Effector memory CD4-positive, alpha-beta T cell (primary cell): ENCODE results near the gene COLEC11.
"Not testable (repeated sequence)": the region's sequence is repeated elsewhere in the genome, so short reads cannot be mapped to it uniquely, and the experiment has no call there.

Experiments used
- DNase-seq, 3 donors: peaks; one replicate each; pipeline ENCODE4 v3.0.0-alpha.2; 2020
- H3K27ac ChIP-seq: 2 replicates; pipeline ENCODE4 v1.7.0; 2013; ENCODE audit warnings: mild to moderate bottlenecking, low read length, moderate library complexity; ENCODE audit not compliant: insufficient read depth, poor library complexity, severe bottlenecking
- H3K27me3 ChIP-seq: replicated peaks from 2 replicates; pipeline ENCODE4 v1.7.0; 2013; ENCODE audit warnings: mild to moderate bottlenecking, low read length; ENCODE audit not compliant: insufficient read depth, control insufficient read depth, poor library complexity, severe bottlenecking
- H3K36me3 ChIP-seq: 2 replicates; pipeline ENCODE4 v1.7.0; 2013; ENCODE audit warnings: mild to moderate bottlenecking, low read length, moderate library complexity; ENCODE audit not compliant: control insufficient read depth, insufficient read depth
- H3K4me1 ChIP-seq: 2 replicates; pipeline ENCODE4 v1.7.0; 2013; ENCODE audit warnings: low read length, mild to moderate bottlenecking; ENCODE audit not compliant: control insufficient read depth, insufficient read depth, poor library complexity, severe bottlenecking
- H3K4me3 ChIP-seq: 2 replicates; pipeline ENCODE4 v1.7.0; 2013; ENCODE audit warnings: low read length, low read depth, mild to moderate bottlenecking; ENCODE audit not compliant: insufficient read depth, poor library complexity, severe bottlenecking
- H3K9me3 ChIP-seq: 2 replicates; pipeline ENCODE4 v1.7.0; 2013; ENCODE audit warnings: mild to moderate bottlenecking, low read length, moderate library complexity; ENCODE audit not compliant: control insufficient read depth

The COLEC11 gene

GRCh38 chr2:3660640-3661039 lies 65.7 kb downstream of the COLEC11 start:
- not testable (repeated sequence) for DNase-seq

GRCh38 chr2:3661149-3661660 lies 66.3 kb downstream of the COLEC11 start:
- Histone ChIP-seq H3K4me3 (no peak overlapping the region), H3K27ac (no peak overlapping the region), H3K36me3 (no peaks in the 10 kb centered on the region), H3K27me3 (no peaks in the 10 kb centered on the region), H3K9me3 (no peaks in the 10 kb centered on the region), H3K4me1 (no peaks in the 10 kb centered on the region)
- DNase-seq, result no peak

More at GRCh38 chr2:3660640-3661039, 65.7 kb downstream of the COLEC11 start:
- not testable (repeated sequence) for H3K36me3 ChIP-seq, H3K4me3 ChIP-seq, H3K27me3 ChIP-seq, H3K27ac ChIP-seq, H3K4me1 ChIP-seq, H3K9me3 ChIP-seq

- H3K4me1 ChIP-seq, result no peaks in the 10 kb centered on the region
- no peak overlapping the region for H3K27ac ChIP-seq
- H3K4me3 ChIP-seq, result no peak overlapping the region
- no peak for DNase-seq
- H3K36me3 ChIP-seq, result no peaks in the 10 kb centered on the region
- no peaks in the 10 kb centered on the region for H3K9me3 ChIP-seq
- no peaks in the 10 kb centered on the region for H3K27me3 ChIP-seq
Measured at GRCh38 chr2:3662239-3662638, 67.3 kb downstream of the COLEC11 start.

- DNase-seq, result no peak
- no peaks in the 10 kb centered on the region for H3K27me3 ChIP-seq
- H3K9me3 ChIP-seq, result no peaks in the 10 kb centered on the region
- H3K4me3 ChIP-seq, result no peak overlapping the region
- H3K27ac ChIP-seq, result no peak overlapping the region
- no peaks in the 10 kb centered on the region for H3K4me1 ChIP-seq
- no peaks in the 10 kb centered on the region for H3K36me3 ChIP-seq
Measured at GRCh38 chr2:3664118-3664517, 69.2 kb downstream of the COLEC11 start.

GRCh38 chr2:3664925-3665324 lies 70.0 kb downstream of the COLEC11 start:
- Histone ChIP-seq H3K4me1 (no peaks in the 10 kb centered on the region), H3K4me3 (no peak overlapping the region), H3K27ac (no peak overlapping the region), H3K36me3 (no peaks in the 10 kb centered on the region), H3K27me3 (no peaks in the 10 kb centered on the region), H3K9me3 (no peaks in the 10 kb centered on the region)
- DNase-seq, result no peak

- no peak for DNase-seq
- H3K36me3 ChIP-seq, result no peaks in the 10 kb centered on the region
- no peak overlapping the region for H3K4me3 ChIP-seq
- H3K9me3 ChIP-seq, result no peaks in the 10 kb centered on the region
- no peaks in the 10 kb centered on the region for H3K4me1 ChIP-seq
- no peaks in the 10 kb centered on the region for H3K27me3 ChIP-seq
- no peak overlapping the region for H3K27ac ChIP-seq
Measured at GRCh38 chr2:3665886-3666612, 71.1 kb downstream of the COLEC11 start.

GRCh38 chr2:3666613-3666975 lies 71.7 kb downstream of the COLEC11 start:
- Histone ChIP-seq H3K27ac (no peak overlapping the region), H3K36me3 (no peaks in the 10 kb centered on the region), H3K27me3 (no peaks in the 10 kb centered on the region), H3K4me1 (no peaks in the 10 kb centered on the region), H3K4me3 (no peak overlapping the region), H3K9me3 (no peaks in the 10 kb centered on the region)
- no peak for DNase-seq

GRCh38 chr2:3667151-3667631 lies 72.3 kb downstream of the COLEC11 start:
- H3K27me3 ChIP-seq, result no peaks in the 10 kb centered on the region

GRCh38 chr2:3669656-3670055 lies 74.7 kb downstream of the COLEC11 start:
- no peaks in the 10 kb centered on the region for H3K36me3 ChIP-seq
- DNase-seq, result no peak

More at GRCh38 chr2:3667151-3667631, 72.3 kb downstream of the COLEC11 start:
- Histone ChIP-seq H3K27ac (no peak overlapping the region), H3K9me3 (no peaks in the 10 kb centered on the region), H3K4me3 (no peak overlapping the region), H3K36me3 (no peaks in the 10 kb centered on the region), H3K4me1 (no peaks in the 10 kb centered on the region)
- no peak for DNase-seq

GRCh38 chr2:3670376-3670775 lies 75.5 kb downstream of the COLEC11 start:
- no peak for DNase-seq
- Histone ChIP-seq H3K36me3 (no peaks in the 10 kb centered on the region), H3K27me3 (no peaks in the 10 kb centered on the region), H3K9me3 (no peaks in the 10 kb centered on the region), H3K4me3 (no peak overlapping the region), H3K4me1 (no peaks in the 10 kb centered on the region), H3K27ac (no peak overlapping the region)

More at GRCh38 chr2:3669656-3670055, 74.7 kb downstream of the COLEC11 start:
- no peak overlapping the region for H3K27ac ChIP-seq
- H3K27me3 ChIP-seq, result no peaks in the 10 kb centered on the region
- H3K4me1 ChIP-seq, result no peaks in the 10 kb centered on the region
- H3K4me3 ChIP-seq, result no peak overlapping the region
- H3K9me3 ChIP-seq, result no peaks in the 10 kb centered on the region
